K562 (cell line): ENCODE results near the gene PCP2. TPM values are rescaled to one million over a fixed set of nuclear protein-coding genes. Genes with fewer than 3 reads are reported as not detected.
A peak's percentile ranks its signal among the peaks of the same experiment; 100 is the strongest.

Experiments
- ATAC-seq: fragments of 200-7000 bp; cut with Tn5 transposase; 3 replicates; pipeline ENCODE4 v1.9.1; 2020; ENCODE audit warnings: moderate library complexity
- BruUV-seq: library from RNA; stranded (reverse); fragments of 400-500 nt; replicated peaks from 2 replicates; lab custom pipeline; 2021; lab: Mats Ljungman, UMichigan
- CTCF ChIA-PET: fragments of 300-600 bp; formaldehyde crosslinking; extraction: SDS; loops from one replicate; lab custom pipeline; 2021; ENCODE audit warnings: low intra/inter-chr PET ratio; lab: Yijun Ruan, JAX
- POLR2A ChIA-PET: fragments of 300-600, 350-650 bp; sonication (Branson Sonifier 250); formaldehyde crosslinking; extraction: SDS; loops from one replicate; lab custom pipeline; 2021; ENCODE audit warnings: antibody characterized with exemption, inconsistent platforms; lab: Yijun Ruan, JAX
- DNase-seq, 4 experiments: peaks; one replicate each; pipeline versions ENCODE4 v3.0.0 to v3.0.0-alpha.2; 2011 to 2018; ENCODE audit warnings: low spot score in 3 of 4, mixed read lengths in 3 of 4; ENCODE audit errors: extremely low read depth in 1 of 4
- FAIRE-seq: peaks from 2 replicates; lab custom pipeline; 2011; peaks lifted over from hg19 to GRCh38; lab: Jason Lieb, UNC
- H2AFZ ChIP-seq: 2 replicates; pipeline ENCODE4 v1.6.0; 2011; ENCODE audit warnings: low read depth, low read length, control low read depth, inconsistent platforms
- H3K27ac ChIP-seq: fragments of 200-600 bp; 3 replicates; pipeline ENCODE4 v1.8.0; 2011; ENCODE audit warnings: low read depth, mild to moderate bottlenecking, control low read depth, inconsistent platforms, low read length, moderate library complexity, mixed read lengths; ENCODE audit errors: extremely low read depth
- H3K27me3 ChIP-seq, 2 experiments: fragments of 300-600 bp in 1 of 2; 2 replicates in 1 of 2; 3 replicates in 1 of 2; pipeline versions ENCODE4 v1.6.0 to v1.8.0; 2011; ENCODE audit warnings: inconsistent platforms in 2 of 2, low read length in 2 of 2, mild to moderate bottlenecking in 1 of 2, mixed read lengths in 1 of 2, moderate library complexity in 1 of 2; ENCODE audit not compliant: control insufficient read depth in 2 of 2, insufficient read depth in 2 of 2
- H3K36me3 ChIP-seq: fragments of 300-600 bp; 3 replicates; pipeline ENCODE4 v1.8.0; 2011; ENCODE audit warnings: mild to moderate bottlenecking, low read length, inconsistent platforms; ENCODE audit not compliant: control insufficient read depth, insufficient read depth
- H3K4me1 ChIP-seq, 2 experiments: fragments of 200-600 bp in 1 of 2; replicated peaks in 1 of 2; 2 replicates in 1 of 2; 3 replicates in 1 of 2; pipeline versions ENCODE4 v1.5.1 to v1.8.0; 2011; ENCODE audit warnings: inconsistent platforms in 2 of 2, low read length in 2 of 2, mild to moderate bottlenecking in 1 of 2, mixed read lengths in 1 of 2, moderate library complexity in 1 of 2; ENCODE audit not compliant: control insufficient read depth in 2 of 2, insufficient read depth in 2 of 2
- H3K4me2 ChIP-seq: 2 replicates; pipeline ENCODE4 v1.6.1; 2011; ENCODE audit warnings: low read length, control low read depth, inconsistent platforms, mixed read lengths; ENCODE audit not compliant: insufficient read depth
- H3K4me3 ChIP-seq: fragments of 200-600 bp; sonication (generic), shearing (Covaris generic); 2 replicates; pipeline ENCODE4 v1.5.1; 2016; ENCODE audit warnings: control low read depth, inconsistent platforms
- H3K79me2 ChIP-seq: fragments of 200-600 bp; 3 replicates; pipeline ENCODE4 v1.8.0; 2011; ENCODE audit warnings: low read length, inconsistent platforms; ENCODE audit not compliant: control insufficient read depth, insufficient read depth
- H3K9ac ChIP-seq, 2 experiments: 2 replicates each; pipeline versions ENCODE4 v1.6.0 to v1.6.1; 2011; ENCODE audit warnings: low read depth in 2 of 2, low read length in 2 of 2, control low read depth in 1 of 2, inconsistent platforms in 1 of 2, mild to moderate bottlenecking in 1 of 2, mixed read lengths in 1 of 2; ENCODE audit not compliant: insufficient read depth in 1 of 2
- H3K9me1 ChIP-seq: one replicate; pipeline ENCODE4 v1.6.0; 2011; ENCODE audit warnings: inconsistent platforms, mild to moderate bottlenecking, low read length, moderate library complexity; ENCODE audit not compliant: control insufficient read depth, insufficient read depth
- H3K9me3 ChIP-seq: replicated peaks from 2 replicates; pipeline ENCODE4 v1.5.1; 2011; ENCODE audit warnings: low read depth, low read length, inconsistent platforms; ENCODE audit not compliant: control insufficient read depth, insufficient read depth
- H4K20me1 ChIP-seq: replicated peaks from 2 replicates; pipeline ENCODE4 v1.6.1; 2011; ENCODE audit warnings: low read length, inconsistent platforms, mixed read lengths; ENCODE audit not compliant: control insufficient read depth, insufficient read depth
- BACH1 ChIP-seq: fragments of 200-800 bp; sonication (Bioruptor generic); IDR thresholded peaks from 2 replicates; pipeline ENCODE4 v1.6.1; 2016; ENCODE audit warnings: missing genetic modification characterization, missing compliant biosample characterization
- HDAC3 ChIP-seq: fragments of 450-650 bp; IDR thresholded peaks from 2 replicates; pipeline ENCODE4 v1.6.1; 2018; ENCODE audit warnings: borderline replicate concordance, mild to moderate bottlenecking, moderate library complexity; ENCODE audit not compliant: partially characterized antibody
- KDM4B ChIP-seq, 2 experiments: fragments of 450-650 bp in 1 of 2; sonication (generic) in 1 of 2; IDR thresholded peaks; 2 replicates each; pipeline ENCODE4 v1.6.1; 2016 to 2017; ENCODE audit warnings: borderline replicate concordance in 2 of 2, antibody characterized with exemption in 1 of 2, low read depth in 1 of 2, mild to moderate bottlenecking in 1 of 2
- MBD2 ChIP-seq: sonication (generic); IDR thresholded peaks from 2 replicates; pipeline ENCODE4 v1.6.1; 2016; ENCODE audit warnings: low read depth, borderline replicate concordance
- NFYB ChIP-seq: IDR thresholded peaks from 2 replicates; pipeline ENCODE4 v1.6.1; 2011; ENCODE audit warnings: mild to moderate bottlenecking, moderate library complexity; ENCODE audit not compliant: insufficient read length; ENCODE audit errors: extremely low read depth
- PHF20 ChIP-seq: fragments of 450-650 bp; IDR thresholded peaks from 2 replicates; pipeline ENCODE4 v1.6.1; 2018; ENCODE audit not compliant: partially characterized antibody
- TCF3 ChIP-seq: sonication (generic); formaldehyde crosslinking; IDR thresholded peaks from 2 replicates; pipeline ENCODE4 v1.4.0; 2020; ENCODE audit warnings: mild to moderate bottlenecking, missing genetic modification reagents
- ZNF165 ChIP-seq: fragments of 250-450 bp; sonication (Bioruptor Pico); IDR thresholded peaks from 2 replicates; pipeline ENCODE4 v1.4.0; 2020; ENCODE audit warnings: borderline replicate concordance
- WGBS: fragments of 100-300 bp; shearing (Covaris generic); methylation state at CpG from one replicate; pipeline ENCODE4 v1.1.6; 2016; ENCODE audit warnings: low coverage, mixed read lengths; ENCODE audit not compliant: insufficient coverage; ENCODE audit errors: missing lambda C conversion rate; 5-methylcytosine and 5-hydroxymethylcytosine counted together
- in situ Hi-C: fragments of 300-500 bp; cut with MboI; formaldehyde crosslinking; loops from 4 replicates; pipeline ENCODE4 v1.15.0; 2018; ENCODE audit warnings: inconsistent platforms, mixed read lengths
- intact Hi-C: fragments of 100-400 bp; cut with micrococcal nuclease; formaldehyde crosslinking; loops from 2 replicates; pipeline ENCODE4 v1.14.2; 2022
- polyA plus RNA-seq, 8 experiments: library from polyadenylated mRNA; depleted of rRNA in 4 of 8; stranded (reverse) in 5 of 8; unstranded in 3 of 8; fragments of >200 nt; fragmentation: Nextera tagmentation in 2 of 8; fragmentation: Illumina TruSeq in 1 of 8; extraction: Ambion mirVana in 2 of 8; extraction: Trizol in 1 of 8; gene quantifications; 2 replicates each; pipeline versions ENCODE4 v1.2.1 to v1.2.3, GENCODE V29; 2011 to 2014; ENCODE audit warnings: inconsistent platforms in 1 of 8, missing spikeins in 1 of 8
- total RNA-seq, 7 experiments: library from RNA; depleted of rRNA in 6 of 7; stranded (reverse); fragments of >200 nt in 6 of 7; fragmentation: Illumina TruSeq in 2 of 7; extraction: Trizol in 2 of 7; gene quantifications; 2 replicates each; pipeline versions ENCODE4 v1.2.1 to v1.2.3, GENCODE V29; 2011 to 2021; ENCODE audit warnings: low replicate concordance in 1 of 7
- TF ChIP-seq, protein P1 (sequence below): fragments of 250-450 bp; sonication (Bioruptor Pico); IDR thresholded peaks from 2 replicates; pipeline ENCODE4 v1.8.0; 2021; ENCODE audit warnings: moderate library complexity, mild to moderate bottlenecking, inconsistent platforms
- TF ChIP-seq, protein P2 (sequence below): fragments of 200-800 bp; sonication (Bioruptor generic); IDR thresholded peaks from 2 replicates; pipeline ENCODE4 v1.6.1; 2017; ENCODE audit warnings: missing genetic modification characterization, missing compliant biosample characterization
- TF ChIP-seq, protein P3 (sequence below): IDR thresholded peaks from 3 replicates; pipeline ENCODE4 v1.6.1; 2011; ENCODE audit warnings: borderline replicate concordance, mild to moderate bottlenecking, moderate library complexity; ENCODE audit not compliant: insufficient read length; ENCODE audit errors: extremely low read depth
- TF ChIP-seq, protein P4 (sequence below), 2 experiments: IDR thresholded peaks; 2 replicates each; pipeline ENCODE4 v1.6.1; 2011; ENCODE audit warnings: borderline replicate concordance in 1 of 2, control low read depth in 1 of 2, low read depth in 1 of 2, low read length in 1 of 2, mild to moderate bottlenecking in 1 of 2, mixed read lengths in 1 of 2, moderate library complexity in 1 of 2; ENCODE audit not compliant: insufficient read depth in 1 of 2, insufficient read length in 1 of 2, poor library complexity in 1 of 2, severe bottlenecking in 1 of 2; ENCODE audit errors: extremely low read depth in 1 of 2

Gene PCP2
- total and polyA plus RNA-seq, 9 of the 15 experiments (the other 6 are each of a cell fraction or from before 2014, with no cell fraction given) = 0.17 to 1.3 (median 0.49) TPM; not detected in 3

DNA sequence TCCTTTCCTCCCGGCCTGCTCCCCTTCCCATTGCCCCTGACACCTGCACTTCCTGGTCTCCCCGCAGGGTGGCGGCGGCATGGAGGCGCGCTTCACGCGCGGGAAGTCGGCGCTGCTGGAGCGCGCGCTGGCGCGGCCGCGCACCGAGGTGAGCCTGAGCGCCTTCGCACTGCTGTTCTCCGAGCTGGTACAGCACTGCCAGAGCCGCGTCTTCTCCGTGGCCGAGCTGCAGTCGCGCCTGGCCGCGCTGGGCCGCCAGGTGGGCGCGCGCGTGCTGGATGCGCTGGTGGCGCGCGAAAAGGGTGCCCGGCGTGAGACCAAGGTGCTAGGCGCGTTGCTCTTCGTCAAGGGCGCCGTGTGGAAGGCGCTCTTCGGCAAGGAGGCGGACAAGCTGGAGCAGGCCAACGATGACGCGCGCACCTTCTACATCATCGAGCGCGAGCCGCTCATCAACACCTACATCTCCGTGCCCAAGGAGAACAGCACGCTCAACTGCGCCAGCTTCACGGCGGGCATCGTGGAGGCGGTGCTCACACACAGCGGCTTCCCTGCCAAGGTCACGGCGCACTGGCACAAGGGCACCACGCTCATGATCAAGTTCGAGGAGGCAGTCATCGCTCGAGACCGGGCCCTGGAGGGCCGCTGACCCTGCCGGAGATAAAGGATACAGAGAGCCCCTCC is 48.8 kb upstream of the PCP2 start:
- CTCF ChIA-PET = interaction anchor here (0.6 to 1.1 kb wide), 2 partner anchors 114 to 329 kb away, joined by 3 to 6 read pairs; no protein-coding TSS in a partner anchor
- H3K4me1 ChIP-seq = peaks cover 10 to 28% of the 10 kb centered on the region in 2 experiments; a peak in 4 of 5 replicates
- no peak overlapping the region for H3K27ac ChIP-seq
- peaks cover 0 to 6% of the 10 kb centered on the region in 2 experiments; a peak in 2 of 5 replicates for H3K27me3 ChIP-seq
- peaks cover 15% of the 10 kb centered on the region; the same call in 2 of the 3 replicates for H3K79me2 ChIP-seq
- FAIRE-seq (no peak), DNase-seq (no peak), ATAC-seq (no peak)
- in situ Hi-C loops = loop anchor here (5.0 to 10.0 kb wide), 2 partner anchors 115 to 328 kb away; no protein-coding TSS in a partner anchor
- H3K9me3 ChIP-seq = no peaks in the 10 kb centered on the region
- BruUV-seq = TSS peak; percentile 75
- peaks cover 3% of the 10 kb centered on the region for H3K9me1 ChIP-seq
- 97% methylated on average over 33 of the region's 74 CpGs for WGBS
- no peak for TF ChIP-seq KDM4B (IDR thresholded peaks at IDR 0.05; ENCODE audit: borderline replicate concordance in 2 of 2, low read depth in 1 of 2)
- TF ChIP-seq MBD2 = no peak
- TF ChIP-seq, protein P1, sequence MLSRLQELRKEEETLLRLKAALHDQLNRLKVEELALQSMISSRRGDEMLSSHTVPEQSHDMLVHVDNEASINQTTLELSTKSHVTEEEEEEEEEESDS (CRISPR knock-in tag) = no peak
- no peak for TF ChIP-seq TCF3
- TF ChIP-seq, protein P2, sequence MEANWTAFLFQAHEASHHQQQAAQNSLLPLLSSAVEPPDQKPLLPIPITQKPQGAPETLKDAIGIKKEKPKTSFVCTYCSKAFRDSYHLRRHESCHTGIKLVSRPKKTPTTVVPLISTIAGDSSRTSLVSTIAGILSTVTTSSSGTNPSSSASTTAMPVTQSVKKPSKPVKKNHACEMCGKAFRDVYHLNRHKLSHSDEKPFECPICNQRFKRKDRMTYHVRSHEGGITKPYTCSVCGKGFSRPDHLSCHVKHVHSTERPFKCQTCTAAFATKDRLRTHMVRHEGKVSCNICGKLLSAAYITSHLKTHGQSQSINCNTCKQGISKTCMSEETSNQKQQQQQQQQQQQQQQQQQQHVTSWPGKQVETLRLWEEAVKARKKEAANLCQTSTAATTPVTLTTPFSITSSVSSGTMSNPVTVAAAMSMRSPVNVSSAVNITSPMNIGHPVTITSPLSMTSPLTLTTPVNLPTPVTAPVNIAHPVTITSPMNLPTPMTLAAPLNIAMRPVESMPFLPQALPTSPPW = no peak
- TF ChIP-seq, protein P3, sequence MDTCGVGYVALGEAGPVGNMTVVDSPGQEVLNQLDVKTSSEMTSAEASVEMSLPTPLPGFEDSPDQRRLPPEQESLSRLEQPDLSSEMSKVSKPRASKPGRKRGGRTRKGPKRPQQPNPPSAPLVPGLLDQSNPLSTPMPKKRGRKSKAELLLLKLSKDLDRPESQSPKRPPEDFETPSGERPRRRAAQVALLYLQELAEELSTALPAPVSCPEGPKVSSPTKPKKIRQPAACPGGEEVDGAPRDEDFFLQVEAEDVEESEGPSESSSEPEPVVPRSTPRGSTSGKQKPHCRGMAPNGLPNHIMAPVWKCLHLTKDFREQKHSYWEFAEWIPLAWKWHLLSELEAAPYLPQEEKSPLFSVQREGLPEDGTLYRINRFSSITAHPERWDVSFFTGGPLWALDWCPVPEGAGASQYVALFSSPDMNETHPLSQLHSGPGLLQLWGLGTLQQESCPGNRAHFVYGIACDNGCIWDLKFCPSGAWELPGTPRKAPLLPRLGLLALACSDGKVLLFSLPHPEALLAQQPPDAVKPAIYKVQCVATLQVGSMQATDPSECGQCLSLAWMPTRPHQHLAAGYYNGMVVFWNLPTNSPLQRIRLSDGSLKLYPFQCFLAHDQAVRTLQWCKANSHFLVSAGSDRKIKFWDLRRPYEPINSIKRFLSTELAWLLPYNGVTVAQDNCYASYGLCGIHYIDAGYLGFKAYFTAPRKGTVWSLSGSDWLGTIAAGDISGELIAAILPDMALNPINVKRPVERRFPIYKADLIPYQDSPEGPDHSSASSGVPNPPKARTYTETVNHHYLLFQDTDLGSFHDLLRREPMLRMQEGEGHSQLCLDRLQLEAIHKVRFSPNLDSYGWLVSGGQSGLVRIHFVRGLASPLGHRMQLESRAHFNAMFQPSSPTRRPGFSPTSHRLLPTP = no peak
- no peak for TF ChIP-seq ZNF165 (CRISPR knock-in tag)
- TF ChIP-seq HDAC3 = no peak
- TF ChIP-seq PHF20 = no peak
- no peak for TF ChIP-seq NFYB
- TF ChIP-seq, protein P4, sequence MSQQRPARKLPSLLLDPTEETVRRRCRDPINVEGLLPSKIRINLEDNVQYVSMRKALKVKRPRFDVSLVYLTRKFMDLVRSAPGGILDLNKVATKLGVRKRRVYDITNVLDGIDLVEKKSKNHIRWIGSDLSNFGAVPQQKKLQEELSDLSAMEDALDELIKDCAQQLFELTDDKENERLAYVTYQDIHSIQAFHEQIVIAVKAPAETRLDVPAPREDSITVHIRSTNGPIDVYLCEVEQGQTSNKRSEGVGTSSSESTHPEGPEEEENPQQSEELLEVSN (IDR thresholded peaks at IDR 0.05; ENCODE audit: borderline replicate concordance in 1 of 2, extremely low read depth in 1 of 2, insufficient read depth in 1 of 2, insufficient read length in 1 of 2, low read depth in 1 of 2, low read length in 1 of 2, poor library complexity in 1 of 2, severe bottlenecking in 1 of 2) = no peak
- TF ChIP-seq BACH1 (tag) = no peak
- POLR2A ChIA-PET = no interaction called here
- peaks cover 10% of the 10 kb centered on the region; the same call in 2 of the 3 replicates for H3K36me3 ChIP-seq
- H3K4me2 ChIP-seq = no peak overlapping the region
- no peaks in the 10 kb centered on the region for H4K20me1 ChIP-seq
- intact Hi-C loops = loop anchor here (10.0 kb wide), 1 partner anchor 328 kb away; no protein-coding TSS in a partner anchor
- no peak overlapping the region for H3K9ac ChIP-seq
- no peak overlapping the region for H2AFZ ChIP-seq
- H3K4me3 ChIP-seq = no peak overlapping the region
